Endodermal cell (in vitro differentiated cells): Measurements from ENCODE around the gene GDF7. TPM values are rescaled to one million over a fixed set of nuclear protein-coding genes. Genes with fewer than 3 reads are reported as not detected.

ENCODE experiments used
- DNase-seq: peaks from one replicate; pipeline ENCODE4 v3.0.0-alpha.2; 2017
- H3K27ac ChIP-seq: 2 replicates; pipeline ENCODE4 v1.5.1; 2013; ENCODE audit warnings: mild to moderate bottlenecking, low read depth, low read length, moderate library complexity
- H3K27me3 ChIP-seq: 2 replicates; pipeline ENCODE4 v1.6.1; 2013; ENCODE audit warnings: mild to moderate bottlenecking, low read length, moderate library complexity; ENCODE audit not compliant: insufficient read depth, control insufficient read depth, poor library complexity, severe bottlenecking
- H3K36me3 ChIP-seq: 2 replicates; pipeline ENCODE4 v1.7.0; 2013; ENCODE audit warnings: mild to moderate bottlenecking, low read length, moderate library complexity; ENCODE audit not compliant: control insufficient read depth, insufficient read depth
- H3K4me1 ChIP-seq: one replicate; pipeline ENCODE4 v1.7.0; 2013; ENCODE audit warnings: low read length; ENCODE audit not compliant: control insufficient read depth, insufficient read depth
- H3K4me3 ChIP-seq: 2 replicates; pipeline ENCODE4 v1.5.1; 2013; ENCODE audit warnings: mild to moderate bottlenecking, low read length, moderate library complexity
- H3K9ac ChIP-seq: 2 replicates; pipeline ENCODE4 v1.6.1; 2013; ENCODE audit warnings: mild to moderate bottlenecking, low read length, moderate library complexity; ENCODE audit not compliant: poor library complexity, severe bottlenecking; ENCODE audit errors: extremely low read depth
- H3K9me3 ChIP-seq: 2 replicates; pipeline ENCODE4 v1.6.1; 2013; ENCODE audit warnings: mild to moderate bottlenecking, low read length, moderate library complexity; ENCODE audit not compliant: control insufficient read depth
- H3K27ac Mint-ChIP-seq: 2 replicates; pipeline ENCODE4 v1.8.0; 2020; ENCODE audit warnings: mixed read lengths
- H3K27me3 Mint-ChIP-seq: 2 replicates; pipeline ENCODE4 v1.8.0; 2021; ENCODE audit warnings: mild to moderate bottlenecking, mixed read lengths; ENCODE audit not compliant: insufficient read depth
- H3K36me3 Mint-ChIP-seq: 2 replicates; pipeline ENCODE4 v1.8.0; 2020; ENCODE audit warnings: low read depth, mixed read lengths
- H3K4me1 Mint-ChIP-seq: 2 replicates; pipeline ENCODE4 v1.8.0; 2020; ENCODE audit warnings: mixed read lengths
- H3K4me3 Mint-ChIP-seq: 2 replicates; pipeline ENCODE4 v1.8.0; 2020; ENCODE audit warnings: mild to moderate bottlenecking, moderate library complexity, mixed read lengths
- H3K9me3 Mint-ChIP-seq: 2 replicates; pipeline ENCODE4 v1.8.0; 2020; ENCODE audit warnings: mild to moderate bottlenecking, mixed read lengths
- WGBS, 2 experiments: methylation state at CpG; one replicate each; pipeline versions ENCODE4 v1.1.5 to v1.1.7; 2013; ENCODE audit warnings: missing lambda C conversion rate in 2 of 2, mixed read lengths in 1 of 2; ENCODE audit not compliant: insufficient coverage in 1 of 2, insufficient read length in 1 of 2; 5-methylcytosine and 5-hydroxymethylcytosine counted together
- total RNA-seq, 2 donors: library from RNA; stranded (reverse); fragmentation: NEBNext Ultra II Directional in 1 of 2; extraction: Animal tissue kit (Norgen Biotek cat#: 25700) in 1 of 2; gene quantifications; 2 replicates in 1 of 2; 3 replicates in 1 of 2; pipeline ENCODE4 v1.2.1, GENCODE V29; 2021
- TF ChIP-seq, protein P1 (sequence below): fragments of 200-600 bp; sonication (generic); conservative IDR thresholded peaks from 2 replicates; pipeline ENCODE4 v1.5.0; 2021; ENCODE audit warnings: antibody characterized with exemption, mild to moderate bottlenecking

The GDF7 gene
- total RNA-seq, 2 donors from 2014 or later: 0.07 to 0.09 TPM

DNA sequence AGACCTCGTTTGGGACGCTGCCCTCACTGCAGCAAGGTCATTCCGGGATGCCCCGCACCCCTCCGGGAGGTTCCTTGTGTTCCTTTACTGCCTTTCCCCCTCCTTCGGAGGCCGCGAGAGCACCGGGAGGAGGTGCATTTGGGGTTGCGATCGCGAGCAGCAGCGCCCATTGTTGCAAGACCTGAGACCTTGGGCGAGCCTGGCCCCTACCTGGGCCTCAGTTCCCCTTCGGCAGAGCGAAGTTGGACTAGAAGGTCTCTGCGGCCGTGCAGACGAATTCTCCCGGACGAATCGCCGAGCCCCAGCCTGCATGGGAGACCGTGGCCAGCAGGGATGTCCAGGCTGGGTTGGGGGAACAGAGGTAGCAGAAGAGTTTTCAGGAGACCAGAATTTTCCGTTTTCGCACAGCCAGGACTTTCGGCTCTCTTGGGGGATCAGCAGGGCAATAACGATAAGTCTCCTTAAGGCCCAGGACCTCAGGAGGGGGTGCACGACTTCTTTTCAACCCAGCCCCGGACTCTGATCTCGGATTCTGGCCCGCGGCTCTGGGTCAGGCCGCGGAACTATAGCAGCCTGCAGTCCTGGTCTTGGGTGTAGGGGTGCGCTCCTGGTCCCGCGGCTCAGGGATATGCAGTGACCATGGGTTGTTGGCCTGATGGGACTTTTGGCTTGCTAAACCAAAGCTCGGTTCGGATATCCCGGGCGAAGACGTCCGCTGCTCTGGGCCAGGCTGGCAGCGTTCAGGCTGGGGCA lies 2.8 kb downstream of the GDF7 start:
- Histone ChIP-seq H3K27ac (no peak overlapping the region), H3K9me3 (no peaks in the 10 kb centered on the region), H3K27me3 (peaks cover 96% of the 10 kb centered on the region), H3K4me1 (no peaks in the 10 kb centered on the region), H3K36me3 (no peaks in the 10 kb centered on the region), H3K9ac (no peak overlapping the region), H3K4me3 (no peak overlapping the region)
- 11 to 14% methylated on average over 31 to 45 of the region's 45 CpGs for WGBS, 2 experiments
- peaks cover 88% of the 10 kb centered on the region for H3K27me3 Mint-ChIP-seq
- no peaks in the 10 kb centered on the region for H3K36me3 Mint-ChIP-seq
- peaks cover 15% of the 10 kb centered on the region for H3K9me3 Mint-ChIP-seq
- H3K4me3 Mint-ChIP-seq: no peak overlapping the region
- TF ChIP-seq, protein P1, sequence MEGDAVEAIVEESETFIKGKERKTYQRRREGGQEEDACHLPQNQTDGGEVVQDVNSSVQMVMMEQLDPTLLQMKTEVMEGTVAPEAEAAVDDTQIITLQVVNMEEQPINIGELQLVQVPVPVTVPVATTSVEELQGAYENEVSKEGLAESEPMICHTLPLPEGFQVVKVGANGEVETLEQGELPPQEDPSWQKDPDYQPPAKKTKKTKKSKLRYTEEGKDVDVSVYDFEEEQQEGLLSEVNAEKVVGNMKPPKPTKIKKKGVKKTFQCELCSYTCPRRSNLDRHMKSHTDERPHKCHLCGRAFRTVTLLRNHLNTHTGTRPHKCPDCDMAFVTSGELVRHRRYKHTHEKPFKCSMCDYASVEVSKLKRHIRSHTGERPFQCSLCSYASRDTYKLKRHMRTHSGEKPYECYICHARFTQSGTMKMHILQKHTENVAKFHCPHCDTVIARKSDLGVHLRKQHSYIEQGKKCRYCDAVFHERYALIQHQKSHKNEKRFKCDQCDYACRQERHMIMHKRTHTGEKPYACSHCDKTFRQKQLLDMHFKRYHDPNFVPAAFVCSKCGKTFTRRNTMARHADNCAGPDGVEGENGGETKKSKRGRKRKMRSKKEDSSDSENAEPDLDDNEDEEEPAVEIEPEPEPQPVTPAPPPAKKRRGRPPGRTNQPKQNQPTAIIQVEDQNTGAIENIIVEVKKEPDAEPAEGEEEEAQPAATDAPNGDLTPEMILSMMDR: no peak
- DNase-seq: peak; percentile 68
- H3K4me1 Mint-ChIP-seq: peaks cover 7% of the 10 kb centered on the region
- H3K27ac Mint-ChIP-seq: no peak overlapping the region

DNA sequence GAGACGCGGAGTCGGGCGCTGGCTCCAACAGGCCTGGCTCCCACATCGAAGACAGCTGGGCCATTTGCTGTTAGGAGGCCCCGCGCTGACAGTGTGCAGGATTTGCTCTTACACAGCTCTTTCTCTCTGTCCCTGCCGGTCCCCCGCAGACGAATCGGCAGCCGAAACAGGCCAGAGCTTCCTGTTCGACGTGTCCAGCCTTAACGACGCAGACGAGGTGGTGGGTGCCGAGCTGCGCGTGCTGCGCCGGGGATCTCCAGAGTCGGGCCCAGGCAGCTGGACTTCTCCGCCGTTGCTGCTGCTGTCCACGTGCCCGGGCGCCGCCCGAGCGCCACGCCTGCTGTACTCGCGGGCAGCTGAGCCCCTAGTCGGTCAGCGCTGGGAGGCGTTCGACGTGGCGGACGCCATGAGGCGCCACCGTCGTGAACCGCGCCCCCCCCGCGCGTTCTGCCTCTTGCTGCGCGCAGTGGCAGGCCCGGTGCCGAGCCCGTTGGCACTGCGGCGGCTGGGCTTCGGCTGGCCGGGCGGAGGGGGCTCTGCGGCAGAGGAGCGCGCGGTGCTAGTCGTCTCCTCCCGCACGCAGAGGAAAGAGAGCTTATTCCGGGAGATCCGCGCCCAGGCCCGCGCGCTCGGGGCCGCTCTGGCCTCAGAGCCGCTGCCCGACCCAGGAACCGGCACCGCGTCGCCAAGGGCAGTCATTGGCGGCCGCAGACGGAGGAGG lies 3.5 kb downstream of the GDF7 start:
- no peak overlapping the region for H3K27ac ChIP-seq
- 9 to 10% methylated on average over 45 to 83 of the region's 83 CpGs for WGBS, 2 experiments
- H3K9ac ChIP-seq: no peak overlapping the region
- Mint-ChIP-seq H3K4me3 (no peak overlapping the region), H3K27me3 (peaks cover 85% of the 10 kb centered on the region), H3K27ac (no peak overlapping the region), H3K9me3 (peaks cover 15% of the 10 kb centered on the region), H3K4me1 (peaks cover 5% of the 10 kb centered on the region), H3K36me3 (no peaks in the 10 kb centered on the region)
- no peaks in the 10 kb centered on the region for H3K4me1 ChIP-seq
- no peaks in the 10 kb centered on the region for H3K36me3 ChIP-seq
- no peak overlapping the region for H3K4me3 ChIP-seq
- H3K9me3 ChIP-seq: no peaks in the 10 kb centered on the region
- peaks cover 91% of the 10 kb centered on the region for H3K27me3 ChIP-seq
- TF ChIP-seq, protein P1: no peak
- peak; percentile 75 for DNase-seq

DNA sequence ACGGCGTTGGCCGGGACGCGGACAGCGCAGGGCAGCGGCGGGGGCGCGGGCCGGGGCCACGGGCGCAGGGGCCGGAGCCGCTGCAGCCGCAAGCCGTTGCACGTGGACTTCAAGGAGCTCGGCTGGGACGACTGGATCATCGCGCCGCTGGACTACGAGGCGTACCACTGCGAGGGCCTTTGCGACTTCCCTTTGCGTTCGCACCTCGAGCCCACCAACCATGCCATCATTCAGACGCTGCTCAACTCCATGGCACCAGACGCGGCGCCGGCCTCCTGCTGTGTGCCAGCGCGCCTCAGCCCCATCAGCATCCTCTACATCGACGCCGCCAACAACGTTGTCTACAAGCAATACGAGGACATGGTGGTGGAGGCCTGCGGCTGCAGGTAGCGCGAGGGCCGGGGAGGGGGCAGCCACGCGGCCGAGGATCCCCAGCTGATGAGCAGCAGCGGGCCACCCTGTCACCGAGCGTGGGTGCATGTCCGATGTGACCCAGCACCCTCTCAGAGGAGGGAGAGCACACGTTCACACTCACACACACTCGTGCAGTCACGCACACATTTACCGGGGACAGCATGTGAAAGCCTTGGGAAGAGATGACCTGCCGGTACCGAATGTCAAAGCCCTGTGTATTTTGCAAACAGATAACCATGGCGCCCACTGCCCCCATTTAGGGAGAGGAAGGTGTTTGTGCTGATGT lies 4.2 kb downstream of the GDF7 start:
- TF ChIP-seq, protein P1: no peak
- H3K9me3 Mint-ChIP-seq: peaks cover 15% of the 10 kb centered on the region
- Histone ChIP-seq H3K27ac (no peak overlapping the region), H3K9ac (no peak overlapping the region), H3K27me3 (peaks cover 84% of the 10 kb centered on the region), H3K4me1 (no peaks in the 10 kb centered on the region), H3K36me3 (no peaks in the 10 kb centered on the region), H3K4me3 (no peak overlapping the region), H3K9me3 (no peaks in the 10 kb centered on the region)
- peaks cover 77% of the 10 kb centered on the region for H3K27me3 Mint-ChIP-seq
- H3K4me1 Mint-ChIP-seq: peaks cover 8% of the 10 kb centered on the region
- WGBS, 2 experiments: 8 to 17% methylated on average over 1 to 60 of the region's 60 CpGs
- peak; percentile 76 for DNase-seq
- H3K36me3 Mint-ChIP-seq: no peaks in the 10 kb centered on the region
- no peak overlapping the region for H3K27ac Mint-ChIP-seq
- no peak overlapping the region for H3K4me3 Mint-ChIP-seq
